Stimulated activated CD4-positive, alpha-beta T cell treated with anti-CD3 and anti-CD28 coated beads, Interleukin-1b, Interleukin-23, amount 100 ng/mL, for 48 hours (primary cell): Measurements from ENCODE around the gene STX7.

ENCODE experiments used
- DNase-seq: peaks from one replicate; pipeline ENCODE4 v3.0.0-alpha.2; 2020

STX7 gene

GRCh38 chr6:132405143-132405915, 107.6 kb downstream of the STX7 start:
- no peak for DNase-seq

- no peak for DNase-seq
Measured at GRCh38 chr6:132404736-132405135, 108.2 kb downstream of the STX7 start.

- DNase-seq: no peak
Measured at GRCh38 chr6:132404330-132404729, 108.6 kb downstream of the STX7 start.

GRCh38 chr6:132401618-132402285, 111.2 kb downstream of the STX7 start:
- DNase-seq: no peak

GRCh38 chr6:132400883-132401617, 111.9 kb downstream of the STX7 start, which contains the start of gene MOXD1:
MOXD1 (minus strand) TSS chr6:132401475; CDS start chr6:132401426, 49 bp downstream.
- DNase-seq: no peak

- DNase-seq: no peak
Measured at GRCh38 chr6:132400555-132400882, 112.4 kb downstream of the STX7 start.

GRCh38 chr6:132399376-132400074, 113.4 kb downstream of the STX7 start:
- no peak for DNase-seq
